Measurements from ENCODE around the gene HOXA11. TPM values are rescaled to one million over a fixed set of nuclear protein-coding genes. Genes with fewer than 3 reads are reported as not detected.

Gene HOXA11
- total RNA-seq, 1 experiment from 2014 or later, result not detected

- no peaks in the 10 kb centered on the region for H3K36me3 Mint-ChIP-seq
- ATAC-seq (no peak), DNase-seq (ENCODE audit: low spot score) (no peak)
- peaks cover 96% of the 10 kb centered on the region for H3K27me3 Mint-ChIP-seq (ENCODE audit: low read depth)
- peaks cover 36% of the 10 kb centered on the region for H3K4me1 Mint-ChIP-seq
- CTCF ChIA-PET, result interaction anchor here (2.8 kb wide), 1 partner anchor 24 kb away, joined by 14 read pairs; no protein-coding TSS in a partner anchor
- no peaks in the 10 kb centered on the region for H3K9me3 Mint-ChIP-seq
- POLR2A ChIA-PET, result no interaction called here
- TF ChIP-seq JUN (CRISPR knock-in tag; IDR thresholded peaks at IDR 0.05), result no peak
- TF ChIP-seq ZNF317 (CRISPR knock-in tag; IDR thresholded peaks at IDR 0.05; ENCODE audit: borderline replicate concordance, low read depth), result no peak
- no peak for TF ChIP-seq FOXP1 (CRISPR knock-in tag; IDR thresholded peaks at IDR 0.05; ENCODE audit: borderline replicate concordance)
- no peak for TF ChIP-seq NR2C2 (CRISPR knock-in tag; IDR thresholded peaks at IDR 0.05)
- no peak for TF ChIP-seq STAT6 (CRISPR knock-in tag; conservative IDR thresholded peaks at IDR 0.05; ENCODE audit: low read depth)
- H3K27ac Mint-ChIP-seq, result no peak overlapping the region
- H3K4me3 Mint-ChIP-seq, result no peak overlapping the region
Observed at GRCh38 chr7:27203365-27203953, 18.4 kb upstream of the HOXA11 start.

GRCh38 chr7:27202862-27203134, 17.8 kb upstream of the HOXA11 start:
- Mint-ChIP-seq H3K36me3 (no peaks in the 10 kb centered on the region), H3K27me3 (ENCODE audit: low read depth) (peaks cover 96% of the 10 kb centered on the region)

More at GRCh38 chr7:27202862-27203134, 17.8 kb upstream of the HOXA11 start:
- no peak for DNase-seq (ENCODE audit: low spot score)
- POLR2A ChIA-PET, result no interaction called here
- peaks cover 36% of the 10 kb centered on the region for H3K4me1 Mint-ChIP-seq
- H3K9me3 Mint-ChIP-seq, result no peaks in the 10 kb centered on the region
- no peak overlapping the region for H3K27ac Mint-ChIP-seq
- CTCF ChIA-PET, result interaction anchor here (2.8 kb wide), 1 partner anchor 23 kb away, joined by 14 read pairs; no protein-coding TSS in a partner anchor
- no peak for TF ChIP-seq CBFB (CRISPR knock-in tag; IDR thresholded peaks at IDR 0.05; ENCODE audit: low read depth)
- TF ChIP-seq NFATC4 (CRISPR knock-in tag; IDR thresholded peaks at IDR 0.05), result no peak
- TF ChIP-seq PRDM15 (CRISPR knock-in tag; IDR thresholded peaks at IDR 0.05), result no peak
- TF ChIP-seq ZBTB43 (CRISPR knock-in tag; IDR thresholded peaks at IDR 0.05), result no peak
- TF ChIP-seq ZNF121 (CRISPR knock-in tag; IDR thresholded peaks at IDR 0.05), result no peak
- TF ChIP-seq ZMAT4 (CRISPR knock-in tag; IDR thresholded peaks at IDR 0.05), result no peak
- no peak for TF ChIP-seq ZBTB21 (CRISPR knock-in tag; IDR thresholded peaks at IDR 0.05; ENCODE audit: borderline replicate concordance)
- TF ChIP-seq ZNF423 (CRISPR knock-in tag; IDR thresholded peaks at IDR 0.05), result no peak
- no peak for TF ChIP-seq CREM (CRISPR knock-in tag; IDR thresholded peaks at IDR 0.05)
- TF ChIP-seq TEAD1 (CRISPR knock-in tag; IDR thresholded peaks at IDR 0.05), result no peak
- TF ChIP-seq ERG (CRISPR knock-in tag; IDR thresholded peaks at IDR 0.05), result no peak
- no peak for TF ChIP-seq ZNF671 (CRISPR knock-in tag; IDR thresholded peaks at IDR 0.05)
- no peak for TF ChIP-seq NR1H2 (CRISPR knock-in tag; IDR thresholded peaks at IDR 0.05)
- TF ChIP-seq MAX (CRISPR knock-in tag; IDR thresholded peaks at IDR 0.05), result no peak
- H3K4me3 Mint-ChIP-seq, result no peak overlapping the region
- no peak for ATAC-seq

All from WTC11 (cell line).